Retina (tissue), 1 donor: Measurements from ENCODE around the gene STOML3.
"Not testable (repeated sequence)": the region's sequence is repeated elsewhere in the genome, so short reads cannot be mapped to it uniquely, and the experiment has no call there.

Experiments
- DNase-seq: peaks from one replicate; pipeline ENCODE4 v3.0.0-alpha.2; 2016

Gene STOML3

DNA sequence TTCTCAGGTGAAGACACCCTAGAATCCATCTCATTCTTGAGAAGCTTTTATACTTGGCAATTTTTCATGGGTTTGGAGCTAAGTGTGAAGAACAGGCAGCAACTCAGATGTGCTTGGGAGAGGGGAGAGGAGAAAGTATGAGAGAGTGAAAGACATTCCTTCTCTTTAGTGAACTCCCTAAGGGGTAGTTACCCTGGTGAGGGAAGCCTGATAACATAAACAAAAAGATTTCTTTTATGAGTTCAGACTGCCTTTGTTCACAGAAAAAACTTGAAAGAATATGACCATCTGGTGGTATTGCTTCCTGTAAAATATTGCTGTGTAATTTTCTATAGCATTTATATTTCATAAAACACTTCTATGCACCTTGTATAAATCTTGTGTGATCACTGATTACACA lies at the start of gene STOML3:
Gene STOML3, minus strand, starts transcription at position 139 of the 400 bp plus-strand sequence. Its CDS starts 110 bp downstream, at position 29.
- no peak for DNase-seq

- DNase-seq = no peak
Observed at GRCh38 chr13:39040206-39040605, 49.6 kb upstream of the STOML3 start.

DNA sequence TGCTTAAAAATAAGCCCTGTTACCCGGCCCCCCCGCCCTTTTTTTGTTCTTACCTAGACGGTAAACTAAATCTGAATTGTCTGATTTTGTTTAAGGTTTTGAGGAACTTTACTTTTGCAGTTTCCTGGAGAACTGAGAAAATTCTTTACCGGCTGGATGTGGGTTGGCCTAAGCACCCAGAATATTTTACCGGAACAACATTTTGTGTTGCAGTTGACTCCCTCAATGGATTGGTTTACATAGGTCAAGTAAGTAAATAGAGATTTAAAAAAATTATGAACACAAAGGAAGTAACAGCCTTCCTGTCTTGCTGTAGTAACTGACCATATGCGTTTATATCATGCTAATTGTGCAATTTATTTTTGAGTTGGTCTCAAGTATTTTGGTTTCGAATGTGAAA lies 48.4 kb upstream of the STOML3 start:
- no peak for DNase-seq

GRCh38 chr13:39038569-39039030 lies 48.0 kb upstream of the STOML3 start:
- DNase-seq = no peak

DNA sequence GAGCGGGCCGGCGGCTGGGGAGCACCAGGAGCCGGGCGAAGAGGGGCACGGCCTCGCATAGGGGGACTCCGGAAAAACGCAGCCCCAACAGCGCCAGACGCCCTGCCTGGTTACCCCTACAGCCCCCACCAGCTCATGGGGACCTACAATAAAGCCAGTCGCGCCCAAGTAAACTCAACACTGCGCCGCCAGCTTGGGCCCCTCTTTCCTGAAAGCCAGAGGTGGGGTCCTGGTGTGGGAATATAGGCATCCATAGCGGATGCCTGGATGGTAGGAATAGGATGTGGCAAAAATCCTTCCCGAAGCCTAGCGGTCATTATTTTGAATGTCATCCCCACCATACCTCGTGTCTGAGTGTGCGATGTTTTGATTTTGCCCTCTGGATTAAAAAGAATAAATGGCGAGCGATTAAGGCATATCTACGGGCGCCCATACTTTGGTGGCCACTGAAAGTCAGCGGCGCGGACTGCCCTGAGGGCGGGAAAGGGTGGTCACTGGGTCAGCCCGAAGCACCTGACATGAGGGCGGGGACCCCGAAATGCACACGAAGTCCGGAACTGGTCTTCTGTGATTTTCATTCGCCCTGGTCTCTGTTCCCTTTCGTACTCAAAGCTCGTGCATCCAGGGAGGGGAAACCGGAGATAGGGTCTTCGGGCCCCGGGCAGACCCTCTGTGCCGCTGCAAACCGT lies 47.4 kb upstream of the STOML3 start, which contains the start of the genes NHLRC3 and PROSER1:
Gene NHLRC3, plus strand, starts transcription at position 577 of the 689 bp plus-strand sequence. CDS start 184 bp downstream, outside the sequence.
Gene PROSER1, minus strand, starts transcription at position 210 of the 689 bp plus-strand sequence. CDS start 847 bp downstream, outside the sequence.
- DNase-seq = peak; percentile 100

- no peak for DNase-seq
Observed at GRCh38 chr13:39037410-39037879, 46.8 kb upstream of the STOML3 start.

- no peak for DNase-seq
Observed at GRCh38 chr13:39036212-39036611, 45.6 kb upstream of the STOML3 start.

GRCh38 chr13:39035799-39036198 lies 45.2 kb upstream of the STOML3 start:
- DNase-seq = no peak

DNA sequence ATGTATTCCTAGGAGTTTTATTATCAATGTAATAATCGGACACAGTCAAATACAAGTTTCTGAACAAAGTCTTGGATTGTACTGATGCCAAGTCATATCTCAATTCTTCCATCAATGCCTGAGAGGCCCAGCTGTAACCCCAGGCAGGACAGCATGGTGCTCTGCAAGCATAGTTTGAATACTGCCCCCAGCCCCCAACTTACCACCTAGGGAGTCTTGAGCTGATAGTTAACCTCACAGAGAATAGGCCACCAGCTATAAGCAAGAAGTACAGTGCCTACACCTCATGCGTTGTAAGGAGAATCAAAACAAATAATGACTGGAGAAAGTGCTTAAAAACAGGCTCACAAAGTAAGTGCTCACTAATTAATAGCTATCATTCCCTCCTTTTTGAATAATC lies 44.6 kb upstream of the STOML3 start:
- no peak for DNase-seq

- DNase-seq = no peak
Observed at GRCh38 chr13:39034085-39034484, 43.5 kb upstream of the STOML3 start.

- no peak for DNase-seq
Observed at GRCh38 chr13:39032150-39032549, 41.5 kb upstream of the STOML3 start.

- DNase-seq = no peak
Observed at GRCh38 chr13:39025433-39025839, 34.8 kb upstream of the STOML3 start.

- no peak for DNase-seq
Observed at GRCh38 chr13:39023761-39024160, 33.1 kb upstream of the STOML3 start.

DNA sequence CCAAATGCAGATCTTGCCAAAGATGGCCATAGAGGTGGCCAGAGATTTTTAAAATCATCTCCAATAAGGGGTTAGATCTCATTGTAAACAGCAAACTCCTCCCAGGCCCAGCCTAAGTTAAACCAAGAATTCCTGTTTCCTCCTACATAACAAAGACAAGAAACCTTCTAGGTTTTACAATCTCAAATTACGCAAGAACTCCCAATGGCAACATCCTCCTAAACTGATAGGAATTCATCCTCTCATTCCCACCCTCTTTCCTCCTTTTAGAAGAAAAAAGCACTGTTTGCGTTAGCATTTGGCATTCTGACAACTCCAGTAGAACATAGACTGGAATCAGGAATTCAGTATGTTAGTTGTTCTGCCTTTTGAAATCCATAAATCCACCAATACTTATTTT lies 32.7 kb upstream of the STOML3 start:
- DNase-seq = no peak

- DNase-seq = no peak
Observed at GRCh38 chr13:39020853-39021462, 30.3 kb upstream of the STOML3 start.

GRCh38 chr13:39016787-39017186 lies 26.2 kb upstream of the STOML3 start:
- DNase-seq = peak; percentile 51

DNA sequence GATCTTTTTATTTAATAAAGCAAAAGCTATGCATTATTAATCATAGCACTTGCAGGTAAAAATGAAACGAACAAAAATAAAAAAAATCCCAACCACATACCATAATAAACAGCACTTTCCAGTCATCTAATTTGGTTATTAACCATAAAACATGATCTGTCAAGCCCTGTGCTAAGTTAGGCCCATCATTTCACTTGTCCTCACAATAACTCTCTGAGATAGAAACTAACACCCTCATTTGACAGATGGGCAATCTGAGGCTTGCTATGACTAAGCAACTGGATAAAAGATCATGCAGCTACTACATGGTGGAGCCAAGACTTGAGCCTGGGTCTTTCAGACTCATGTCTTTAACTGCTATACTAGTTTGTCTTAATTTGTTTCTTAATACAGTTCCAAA lies 25.5 kb upstream of the STOML3 start:
- DNase-seq = no peak

GRCh38 chr13:39013462-39013861 lies 22.8 kb upstream of the STOML3 start:
- no peak for DNase-seq

DNA sequence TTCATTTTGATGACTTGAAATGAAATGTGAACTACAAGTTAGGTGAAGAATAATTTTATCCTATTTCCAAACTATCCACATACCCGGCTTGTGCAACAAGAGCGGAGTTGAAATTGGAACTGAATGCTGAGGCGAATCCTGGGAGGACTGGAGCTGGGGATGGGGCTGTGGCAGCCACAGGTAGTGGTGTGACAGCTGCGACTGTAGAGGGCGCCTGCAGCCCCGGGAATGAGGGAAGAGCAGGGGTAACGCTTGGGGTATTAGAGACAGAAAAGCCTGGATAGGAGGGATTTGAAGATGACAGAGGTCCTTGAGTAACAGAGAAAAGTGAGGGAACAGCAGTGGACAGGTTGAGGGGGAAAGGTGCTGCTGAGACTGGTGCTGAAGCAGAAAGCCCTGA lies 22.0 kb upstream of the STOML3 start:
- no peak for DNase-seq

DNA sequence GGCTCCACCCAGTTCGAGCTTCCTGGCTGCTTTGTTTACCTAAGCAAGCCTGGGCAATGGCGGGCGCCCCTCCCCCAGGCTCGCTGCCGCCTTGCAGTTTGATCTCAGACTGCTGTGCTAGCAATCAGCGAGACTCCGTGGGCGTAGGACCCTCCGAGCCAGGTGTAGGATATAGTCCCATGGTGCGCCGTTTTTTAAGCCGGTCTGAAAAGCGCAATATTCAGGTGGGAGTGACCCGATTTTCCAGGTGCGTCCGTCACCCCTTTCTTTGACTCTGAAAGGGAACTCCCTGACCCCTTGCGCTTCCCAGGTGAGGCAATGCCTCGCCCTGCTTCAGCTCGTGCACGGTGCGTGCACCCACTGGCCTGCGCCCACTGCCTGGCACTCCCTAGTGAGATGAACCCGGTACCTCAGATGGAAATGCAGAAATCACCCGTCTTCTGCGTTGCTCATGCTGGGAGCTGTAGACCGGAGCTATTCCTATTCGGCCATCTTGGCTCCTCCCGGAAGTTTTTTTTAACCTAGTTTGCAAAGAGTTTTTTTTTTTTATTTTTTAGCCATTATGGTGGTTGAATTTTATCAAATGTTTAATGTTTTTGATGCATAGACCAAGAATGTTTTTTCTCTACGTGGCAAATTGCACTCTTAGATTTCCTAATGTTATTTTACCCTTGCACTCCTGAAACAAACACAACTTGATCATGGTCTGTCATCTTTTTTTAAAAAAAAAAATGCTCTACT lies 15.9 kb upstream of the STOML3 start:
- DNase-seq = not testable (repeated sequence)

- DNase-seq = no peak
Observed at GRCh38 chr13:38998739-38999138, 8.1 kb upstream of the STOML3 start.

DNA sequence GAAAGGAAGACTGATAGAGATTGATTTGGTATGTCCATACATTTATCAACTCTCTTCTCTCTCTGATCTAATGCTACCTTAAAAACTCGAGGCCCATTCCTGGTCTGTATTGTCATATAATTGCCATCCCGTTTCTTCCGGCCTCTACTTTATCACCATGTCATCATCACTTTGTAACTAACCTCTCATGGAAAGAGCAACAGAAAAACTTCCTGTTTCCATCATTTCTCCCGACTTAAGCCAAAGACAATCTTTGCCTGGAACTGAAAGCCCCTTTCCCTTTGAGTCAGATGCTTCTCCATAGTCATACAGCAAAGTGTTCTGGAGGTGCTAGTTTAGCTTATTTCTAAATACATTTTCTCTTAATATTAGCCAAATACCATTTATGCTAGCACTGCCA lies 2.8 kb upstream of the STOML3 start:
- DNase-seq = no peak

DNA sequence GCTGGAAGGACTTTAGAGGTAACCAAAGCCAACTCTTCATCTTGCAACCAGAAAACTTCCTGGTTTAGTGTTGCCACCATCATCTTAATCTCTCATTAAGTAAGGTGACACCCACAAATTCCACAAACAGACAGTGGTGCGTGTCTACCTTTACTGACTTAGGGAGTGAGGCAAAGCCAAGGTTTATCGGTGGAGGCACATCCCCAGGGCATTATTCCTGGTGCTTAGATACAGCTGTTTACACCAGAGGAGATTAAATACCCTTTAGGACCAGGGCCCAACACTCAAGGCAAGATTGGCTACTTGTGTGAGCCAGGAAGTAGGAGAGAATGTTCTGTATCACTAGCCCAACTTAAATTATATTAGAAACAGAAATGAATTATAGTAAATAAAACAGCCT lies 9.5 kb downstream of the STOML3 start:
- no peak for DNase-seq

GRCh38 chr13:38980750-38981078 lies 9.9 kb downstream of the STOML3 start:
- DNase-seq = peak; percentile 50
